ENCODE results near the gene PMF1.

PMF1 gene

GRCh38 chr1:156242738-156243137 is 29.9 kb downstream of the PMF1 start:
- H3K27me3 ChIP-seq (ENCODE audit: insufficient read depth, low read length) = 0 out of 2 replicates have a peak, but pooled peaks cover 5% of the 10 kb centered on the region
- no peak for TF ChIP-seq CTCF (IDR thresholded peaks at IDR 0.05; ENCODE audit: low read length)
- no peaks in the 10 kb centered on the region for H4K20me1 ChIP-seq (ENCODE audit: insufficient read depth, low read length)
- H3K79me2 ChIP-seq (ENCODE audit: insufficient read depth, low read length) = no peaks in the 10 kb centered on the region
- no peaks in the 10 kb centered on the region for H3K9me3 ChIP-seq (ENCODE audit: low read length)
- peaks cover 27% of the 10 kb centered on the region for H3K36me3 ChIP-seq (ENCODE audit: insufficient read depth, low read length)
- H2AFZ ChIP-seq (ENCODE audit: low read length) = no peak overlapping the region
- H3K9me2 ChIP-seq (ENCODE audit: low read depth, low read length) = no peaks in the 10 kb centered on the region
- no peak overlapping the region for H3K4me2 ChIP-seq (ENCODE audit: low read length)
- H3K27ac ChIP-seq (ENCODE audit: low read depth, low read length, poor library complexity, severe bottlenecking) = no peak overlapping the region
- no peak overlapping the region for H3K9ac ChIP-seq (ENCODE audit: low read length)
- H3F3A ChIP-seq (ENCODE audit: insufficient read depth, low read length) = no peaks in the 10 kb centered on the region
- peaks cover 10% of the 10 kb centered on the region for H3K4me1 ChIP-seq (ENCODE audit: insufficient read depth, low read length, severe bottlenecking)
- H3K4me3 ChIP-seq (ENCODE audit: low read depth, low read length, poor library complexity, severe bottlenecking) = no peak overlapping the region

GRCh38 chr1:156244126-156244525 is 31.3 kb downstream of the PMF1 start:
- no peaks in the 10 kb centered on the region for H3K9me2 ChIP-seq (ENCODE audit: low read depth, low read length)
- no peak for TF ChIP-seq CTCF (IDR thresholded peaks at IDR 0.05; ENCODE audit: low read length)
- H3K79me2 ChIP-seq (ENCODE audit: insufficient read depth, low read length) = no peaks in the 10 kb centered on the region
- peaks cover 10% of the 10 kb centered on the region for H3K4me1 ChIP-seq (ENCODE audit: insufficient read depth, low read length, severe bottlenecking)
- H3K9ac ChIP-seq (ENCODE audit: low read length) = no peak overlapping the region
- no peaks in the 10 kb centered on the region for H3K9me3 ChIP-seq (ENCODE audit: low read length)
- H3K27me3 ChIP-seq (ENCODE audit: insufficient read depth, low read length) = 0 out of 2 replicates have a peak, but pooled peaks cover 5% of the 10 kb centered on the region
- H2AFZ ChIP-seq (ENCODE audit: low read length) = no peak overlapping the region
- H3K4me2 ChIP-seq (ENCODE audit: low read length) = no peak overlapping the region
- no peaks in the 10 kb centered on the region for H3F3A ChIP-seq (ENCODE audit: insufficient read depth, low read length)
- H3K36me3 ChIP-seq (ENCODE audit: insufficient read depth, low read length) = peaks cover 19% of the 10 kb centered on the region
- H4K20me1 ChIP-seq (ENCODE audit: insufficient read depth, low read length) = no peaks in the 10 kb centered on the region
- no peak overlapping the region for H3K4me3 ChIP-seq (ENCODE audit: low read depth, low read length, poor library complexity, severe bottlenecking)
- no peak overlapping the region for H3K27ac ChIP-seq (ENCODE audit: low read depth, low read length, poor library complexity, severe bottlenecking)

- no peak overlapping the region for H3K9ac ChIP-seq (ENCODE audit: low read length)
- H3K27me3 ChIP-seq (ENCODE audit: insufficient read depth, low read length) = 0 out of 2 replicates have a peak, but pooled peaks cover 5% of the 10 kb centered on the region
- H3K4me3 ChIP-seq (ENCODE audit: low read depth, low read length, poor library complexity, severe bottlenecking) = no peak overlapping the region
- no peak overlapping the region for H3K27ac ChIP-seq (ENCODE audit: low read depth, low read length, poor library complexity, severe bottlenecking)
- no peaks in the 10 kb centered on the region for H3F3A ChIP-seq (ENCODE audit: insufficient read depth, low read length)
- H3K79me2 ChIP-seq (ENCODE audit: insufficient read depth, low read length) = no peaks in the 10 kb centered on the region
- no peaks in the 10 kb centered on the region for H3K9me2 ChIP-seq (ENCODE audit: low read depth, low read length)
- H3K9me3 ChIP-seq (ENCODE audit: low read length) = no peaks in the 10 kb centered on the region
- no peak overlapping the region for H3K4me2 ChIP-seq (ENCODE audit: low read length)
- no peaks in the 10 kb centered on the region for H4K20me1 ChIP-seq (ENCODE audit: insufficient read depth, low read length)
- H2AFZ ChIP-seq (ENCODE audit: low read length) = no peak overlapping the region
- H3K36me3 ChIP-seq (ENCODE audit: insufficient read depth, low read length) = peaks cover 19% of the 10 kb centered on the region
- H3K4me1 ChIP-seq (ENCODE audit: insufficient read depth, low read length, severe bottlenecking) = peaks cover 10% of the 10 kb centered on the region
- TF ChIP-seq EZH2 (IDR thresholded peaks at IDR 0.05; ENCODE audit: borderline replicate concordance, low read length) = no peak
- TF ChIP-seq CTCF (IDR thresholded peaks at IDR 0.05; ENCODE audit: low read length) = no peak
Measured at GRCh38 chr1:156244712-156245111, 31.9 kb downstream of the PMF1 start.

Data from OCI-LY1 (cell line).